Karpas-422 (cell line): Measurements from ENCODE around the gene TLE1. TPM values are rescaled to one million over a fixed set of nuclear protein-coding genes. Genes with fewer than 3 reads are reported as not detected.
"Not testable (repeated sequence)": the region's sequence is repeated elsewhere in the genome, so short reads cannot be mapped to it uniquely, and the experiment has no call there.

Experiments used
- DNase-seq: peaks from one replicate; pipeline ENCODE4 v3.0.0-alpha.2; 2015
- H2AFZ ChIP-seq: fragments of 200-600 bp; sonication (generic); 2 replicates; pipeline ENCODE4 v1.6.1; 2014; ENCODE audit warnings: antibody characterized with exemption, low read length, mixed read lengths
- H3K27ac ChIP-seq: fragments of 200-600 bp; sonication (generic); 2 replicates; pipeline ENCODE4 v1.5.1; 2014; ENCODE audit warnings: mild to moderate bottlenecking, low read length, moderate library complexity
- H3K27me3 ChIP-seq: fragments of 200-600 bp; sonication (generic); 2 replicates; pipeline ENCODE4 v1.6.1; 2014; ENCODE audit warnings: low read length, mixed read lengths
- H3K36me3 ChIP-seq: fragments of 200-600 bp; sonication (generic); 2 replicates; pipeline ENCODE4 v1.6.1; 2014; ENCODE audit warnings: low read length, mixed read lengths; ENCODE audit not compliant: insufficient read depth
- H3K4me1 ChIP-seq: fragments of 200-600 bp; sonication (generic); 2 replicates; pipeline ENCODE4 v1.6.1; 2014; ENCODE audit warnings: mild to moderate bottlenecking, low read length, mixed read lengths
- H3K4me2 ChIP-seq: fragments of 200-600 bp; sonication (generic); 2 replicates; pipeline ENCODE4 v1.6.1; 2014; ENCODE audit warnings: low read length, low read depth, mild to moderate bottlenecking; ENCODE audit not compliant: poor library complexity, severe bottlenecking
- H3K4me3 ChIP-seq: fragments of 200-600 bp; sonication (generic); 2 replicates; pipeline ENCODE4 v1.5.1; 2014; ENCODE audit warnings: mild to moderate bottlenecking, antibody characterized with exemption, low read length, mixed read lengths
- H3K79me2 ChIP-seq: fragments of 200-600 bp; sonication (generic); 2 replicates; pipeline ENCODE4 v1.6.1; 2014; ENCODE audit warnings: mild to moderate bottlenecking, low read length, mixed read lengths
- H3K9ac ChIP-seq: fragments of 200-600 bp; sonication (generic); 2 replicates; pipeline ENCODE4 v1.6.0; 2014; ENCODE audit warnings: low read length
- H3K9me2 ChIP-seq: fragments of 200-600 bp; sonication (generic), shearing (Covaris generic); replicated peaks from 2 replicates; pipeline ENCODE4 v1.6.0; 2014; ENCODE audit warnings: mild to moderate bottlenecking, low read length, moderate library complexity; ENCODE audit not compliant: insufficient read depth
- H3K9me3 ChIP-seq: fragments of 300-700, 200-600 bp; sonication (generic); 2 replicates; pipeline ENCODE4 v1.6.1; 2014; ENCODE audit warnings: low read length, mixed read lengths
- H4K20me1 ChIP-seq: fragments of 200-600 bp; sonication (generic); 2 replicates; pipeline ENCODE4 v1.6.1; 2014; ENCODE audit warnings: mild to moderate bottlenecking, antibody characterized with exemption, low read length, low read depth; ENCODE audit not compliant: insufficient read depth
- total RNA-seq: library from RNA; depleted of rRNA; stranded (reverse); fragments of >200 nt; shearing (Covaris generic); gene quantifications from 2 replicates; pipeline ENCODE4 v1.2.3, GENCODE V29; 2014; ENCODE audit warnings: low replicate concordance; rRNA removed

TLE1 gene
- total RNA-seq = not detected in 2 replicates

DNA sequence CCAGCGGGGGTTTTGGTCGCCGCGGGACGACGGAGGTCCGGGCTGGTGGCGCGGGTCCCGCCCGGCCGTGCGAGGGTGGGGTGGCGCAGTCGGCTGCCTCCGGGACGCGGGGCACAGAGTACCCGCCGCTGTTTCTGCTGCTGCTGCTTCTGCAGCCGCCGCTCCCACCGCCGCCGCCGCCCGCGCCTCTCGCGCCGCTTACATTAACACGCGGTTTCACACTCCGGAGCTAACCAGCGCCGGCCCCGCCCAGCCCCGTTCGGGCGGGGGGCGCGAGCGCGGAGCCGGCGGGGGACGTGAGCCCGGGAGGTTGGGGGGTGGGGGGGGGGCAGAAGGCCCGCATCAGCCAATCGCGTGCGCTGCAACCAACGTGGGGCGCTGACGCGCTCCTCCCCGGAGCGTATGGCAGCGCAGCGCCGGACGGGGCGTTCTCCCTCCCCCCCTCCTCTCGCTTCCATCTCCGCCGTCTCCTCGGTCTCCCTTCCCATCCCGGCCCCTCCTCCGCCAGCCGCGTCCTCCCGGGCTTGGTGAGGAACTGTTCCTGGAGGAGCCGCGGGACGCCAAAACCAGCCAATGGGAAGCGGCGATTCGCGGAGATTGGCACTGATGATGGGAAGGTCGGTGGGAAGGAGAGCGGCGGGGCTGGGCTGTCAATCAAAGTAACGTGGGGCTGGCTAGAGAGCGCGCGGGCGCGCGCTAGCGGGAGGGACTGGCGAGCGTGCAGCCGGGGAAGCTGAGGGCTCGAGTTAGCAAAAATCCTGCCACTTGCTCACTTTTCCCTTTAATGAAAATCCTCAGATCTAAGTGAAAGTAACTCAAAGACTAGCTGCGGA lies at the start of gene TLE1:
Gene TLE1 (minus strand): TSS at position 205 of the 833 bp plus-strand sequence. CDS start 1,307 bp downstream, outside the sequence.
- no peak within 1 kb of the TSS for H2AFZ ChIP-seq

DNA sequence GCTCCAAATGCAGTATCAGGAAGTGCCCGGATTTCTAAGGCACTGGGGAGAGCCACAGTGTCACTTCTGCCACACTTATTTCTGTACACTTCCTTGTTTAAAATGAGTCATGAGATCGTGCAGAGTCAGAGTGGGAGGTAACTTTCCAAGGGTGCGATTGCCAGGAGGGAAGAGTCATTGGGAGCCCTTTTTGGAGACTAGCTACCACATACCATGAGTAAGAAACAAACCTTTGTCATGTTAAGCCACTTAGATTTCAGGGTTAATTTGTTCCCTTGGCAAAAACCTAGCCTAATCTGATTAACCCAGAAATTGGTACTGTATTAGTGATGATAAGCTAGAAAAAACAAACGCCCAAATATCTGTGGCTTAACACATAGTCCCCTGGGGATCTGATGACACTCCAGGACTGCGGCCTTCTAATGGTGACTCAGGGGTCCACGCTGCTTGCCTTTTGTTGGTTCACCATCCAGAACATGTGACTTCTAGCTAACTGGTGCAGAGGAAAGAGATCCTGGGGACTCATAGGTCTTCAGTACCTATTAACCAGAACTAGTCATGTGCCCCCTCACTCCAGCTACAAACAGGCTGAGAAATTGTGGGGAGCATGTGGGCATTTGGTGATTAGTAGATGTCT lies 48.6 kb upstream of the TLE1 start:
- DNase-seq = no peak
- Histone ChIP-seq H2AFZ (no peak overlapping the region), H3K4me2 (no peak overlapping the region)

More for the DNA sequence above, at the start of gene TLE1:
- Histone ChIP-seq H3K4me2 (peak within 1 kb of the TSS; percentile 53), H3K79me2 (no peaks in the 10 kb centered on the region), H3K9me3 (no peaks in the 10 kb centered on the region), H3K27ac (no peak within 1 kb of the TSS), H3K4me1 (no peaks in the 10 kb centered on the region), H4K20me1 (no peaks in the 10 kb centered on the region), H3K27me3 (no peaks in the 10 kb centered on the region), H3K36me3 (no peaks in the 10 kb centered on the region), H3K9me2 (no peaks in the 10 kb centered on the region), H3K4me3 (peak within 1 kb of the TSS; percentile 40; the same call in 1 of the 2 replicates), H3K9ac (no peak within 1 kb of the TSS)
- DNase-seq = peak; percentile 48

DNA sequence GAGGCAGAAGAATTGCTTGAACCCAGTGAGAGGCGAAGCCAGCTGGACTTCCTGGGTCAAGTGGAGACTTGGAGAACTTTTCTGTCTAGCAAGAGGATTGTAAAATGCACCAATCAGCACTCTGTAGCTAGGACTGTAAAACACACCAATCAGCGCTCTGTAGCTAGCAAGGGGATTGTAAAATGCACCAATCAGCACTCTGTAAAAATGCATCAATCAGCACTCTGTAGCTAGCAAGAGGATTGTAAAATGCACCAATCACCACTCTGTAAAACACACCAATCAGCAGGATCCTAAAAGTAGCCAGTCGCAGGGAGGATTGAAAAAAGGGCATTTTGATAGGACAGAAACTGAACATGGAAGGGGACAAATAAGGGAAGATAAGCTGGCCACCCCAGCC lies 41.2 kb upstream of the TLE1 start:
- not testable (repeated sequence) for H3K27me3 ChIP-seq, H3K27ac ChIP-seq, H4K20me1 ChIP-seq, DNase-seq, H3K4me2 ChIP-seq, H3K4me1 ChIP-seq, H3K36me3 ChIP-seq, H3K9me2 ChIP-seq, H3K4me3 ChIP-seq, H3K9me3 ChIP-seq, H3K9ac ChIP-seq, H2AFZ ChIP-seq, H3K79me2 ChIP-seq

More for the DNA sequence above, 48.6 kb upstream of the TLE1 start:
- no peaks in the 10 kb centered on the region for H3K36me3 ChIP-seq
- H3K9me3 ChIP-seq = peaks cover 17% of the 10 kb centered on the region
- H3K27me3 ChIP-seq = no peaks in the 10 kb centered on the region
- no peak overlapping the region for H3K9ac ChIP-seq
- H3K9me2 ChIP-seq = no peaks in the 10 kb centered on the region
- H3K4me1 ChIP-seq = no peaks in the 10 kb centered on the region
- H3K4me3 ChIP-seq = no peak overlapping the region
- H3K27ac ChIP-seq = no peak overlapping the region
- H4K20me1 ChIP-seq = no peaks in the 10 kb centered on the region
- no peaks in the 10 kb centered on the region for H3K79me2 ChIP-seq

- Histone ChIP-seq H3K27ac (no peak overlapping the region), H3K9ac (no peak overlapping the region), H3K9me2 (no peaks in the 10 kb centered on the region), H3K4me2 (no peak overlapping the region), H3K4me1 (no peaks in the 10 kb centered on the region), H3K79me2 (no peaks in the 10 kb centered on the region), H4K20me1 (no peaks in the 10 kb centered on the region), H3K36me3 (no peaks in the 10 kb centered on the region), H3K9me3 (no peaks in the 10 kb centered on the region; the same call in 1 of the 2 replicates), H3K4me3 (no peak overlapping the region), H3K27me3 (no peaks in the 10 kb centered on the region), H2AFZ (no peak overlapping the region)
- DNase-seq = no peak
These were observed 39.8 kb upstream of the TLE1 start for GRCh38 chr9:81729135-81729534.

DNA sequence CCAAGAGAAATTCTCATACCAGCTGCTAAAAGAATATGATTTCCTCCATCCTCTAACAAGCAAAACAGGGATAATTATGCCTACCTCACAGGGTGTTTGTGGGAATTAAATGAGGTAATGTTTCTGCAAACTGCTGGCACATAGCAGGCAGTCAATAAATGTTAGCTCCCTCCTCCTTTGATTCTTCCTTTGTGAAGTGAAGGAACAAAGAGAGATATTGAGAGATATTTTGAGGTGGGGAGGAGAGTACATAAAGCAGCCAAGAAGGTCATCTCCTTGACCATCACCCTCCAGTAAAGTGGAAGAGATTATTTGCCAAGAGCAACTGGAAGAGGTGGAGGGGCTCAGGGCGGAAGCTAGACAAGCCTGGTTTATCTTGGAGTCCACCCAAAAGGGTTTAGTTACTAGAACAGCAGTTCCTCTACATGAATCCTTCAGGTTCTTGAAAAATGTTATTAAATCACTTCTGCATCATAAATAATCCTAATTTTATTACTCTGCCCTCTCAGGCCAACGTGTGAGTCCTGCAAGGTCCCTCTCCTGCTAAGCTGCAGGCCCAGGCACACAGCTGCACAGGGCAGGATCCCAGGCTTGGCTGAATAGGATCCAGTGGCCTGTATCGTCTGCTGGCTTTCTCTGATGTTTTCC lies 35.0 kb upstream of the TLE1 start:
- Histone ChIP-seq H3K4me3 (no peak overlapping the region), H3K4me2 (no peak overlapping the region), H3K27me3 (no peaks in the 10 kb centered on the region), H3K4me1 (no peaks in the 10 kb centered on the region), H3K9me3 (no peaks in the 10 kb centered on the region; the same call in 1 of the 2 replicates), H4K20me1 (no peaks in the 10 kb centered on the region), H2AFZ (no peak overlapping the region), H3K9me2 (no peaks in the 10 kb centered on the region), H3K9ac (no peak overlapping the region), H3K79me2 (no peaks in the 10 kb centered on the region), H3K27ac (no peak overlapping the region), H3K36me3 (no peaks in the 10 kb centered on the region)
- DNase-seq = no peak

DNA sequence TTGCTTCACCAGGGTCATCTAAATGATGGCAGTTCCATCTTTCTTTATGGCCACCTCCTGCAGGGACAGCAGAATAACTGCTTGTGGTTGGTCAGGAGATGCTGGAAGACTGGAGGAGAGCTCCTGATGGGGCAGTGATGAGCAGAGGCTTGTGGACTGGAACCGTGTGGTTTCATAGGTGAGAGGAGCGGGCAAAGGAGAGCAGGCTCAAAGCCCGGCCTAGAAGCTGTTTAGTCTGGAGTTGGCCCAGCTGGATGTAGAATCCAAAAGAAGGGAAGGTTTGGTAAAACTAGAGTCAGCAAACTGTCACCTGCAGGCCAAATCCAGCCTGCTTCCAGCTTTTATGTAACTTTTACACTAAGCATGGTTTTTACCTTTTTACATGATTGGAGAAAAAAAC lies 32.9 kb upstream of the TLE1 start:
- Histone ChIP-seq H3K27ac (no peak overlapping the region), H3K4me1 (no peaks in the 10 kb centered on the region), H3K9me2 (no peaks in the 10 kb centered on the region), H3K4me3 (no peak overlapping the region), H3K9me3 (no peaks in the 10 kb centered on the region; the same call in 1 of the 2 replicates), H3K79me2 (no peaks in the 10 kb centered on the region), H3K9ac (no peak overlapping the region), H4K20me1 (no peaks in the 10 kb centered on the region), H3K4me2 (no peak overlapping the region), H3K27me3 (no peaks in the 10 kb centered on the region), H2AFZ (no peak overlapping the region), H3K36me3 (no peaks in the 10 kb centered on the region)
- no peak for DNase-seq

DNA sequence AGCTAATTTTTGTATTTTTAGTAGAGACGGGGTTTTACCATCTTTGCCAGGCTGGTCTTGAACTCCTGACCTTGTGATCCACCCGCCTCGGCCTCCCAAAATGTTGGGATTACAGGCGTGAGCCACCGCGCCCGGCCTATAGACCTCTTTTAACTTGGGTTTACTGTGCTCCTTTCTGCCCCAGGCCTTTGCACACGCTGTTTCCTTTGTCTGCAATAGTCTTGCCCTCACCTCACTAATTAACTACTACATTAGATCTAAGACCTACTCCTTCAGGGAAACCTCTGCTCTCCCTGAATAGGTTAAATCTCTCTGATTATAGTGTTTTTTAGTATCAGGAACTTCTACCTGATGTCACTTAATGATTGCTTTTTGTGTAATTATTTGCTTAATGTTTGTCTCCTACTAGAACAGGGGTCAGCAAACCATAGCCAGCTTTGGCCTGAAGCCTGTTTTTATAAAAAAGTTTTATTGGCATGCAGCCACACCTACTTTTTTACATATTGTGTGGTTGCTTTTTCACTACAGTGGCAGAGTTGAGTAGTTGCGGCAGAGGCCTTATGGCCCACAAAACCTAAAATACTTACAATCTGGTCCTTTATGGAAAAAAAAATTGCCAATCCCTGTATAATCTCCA lies 31.2 kb upstream of the TLE1 start:
- H2AFZ ChIP-seq = no peak overlapping the region
- no peaks in the 10 kb centered on the region for H3K4me1 ChIP-seq
- no peak overlapping the region for H3K4me3 ChIP-seq
- H3K9me3 ChIP-seq = no peaks in the 10 kb centered on the region
- no peaks in the 10 kb centered on the region for H3K36me3 ChIP-seq
- no peaks in the 10 kb centered on the region for H3K79me2 ChIP-seq
- H3K27me3 ChIP-seq = no peaks in the 10 kb centered on the region
- no peaks in the 10 kb centered on the region for H3K9me2 ChIP-seq
- no peak overlapping the region for H3K9ac ChIP-seq
- H3K4me2 ChIP-seq = no peak overlapping the region
- no peak for DNase-seq
- no peak overlapping the region for H3K27ac ChIP-seq
- H4K20me1 ChIP-seq = no peaks in the 10 kb centered on the region

- no peaks in the 10 kb centered on the region for H3K9me3 ChIP-seq
- no peak overlapping the region for H3K4me3 ChIP-seq
- no peak overlapping the region for H2AFZ ChIP-seq
- no peaks in the 10 kb centered on the region for H3K36me3 ChIP-seq
- no peaks in the 10 kb centered on the region for H3K27me3 ChIP-seq
- no peaks in the 10 kb centered on the region for H3K79me2 ChIP-seq
- H3K4me2 ChIP-seq = no peak overlapping the region
- H3K27ac ChIP-seq = no peak overlapping the region
- no peaks in the 10 kb centered on the region for H3K4me1 ChIP-seq
- no peaks in the 10 kb centered on the region for H3K9me2 ChIP-seq
- DNase-seq = no peak
- no peaks in the 10 kb centered on the region for H4K20me1 ChIP-seq
- H3K9ac ChIP-seq = no peak overlapping the region
These were observed 30.6 kb upstream of the TLE1 start for GRCh38 chr9:81719972-81720371.
